Measurements from ENCODE around the gene BEST4.

The BEST4 gene

GRCh38 chr1:44785501-44786137 is 2.4 kb downstream of the BEST4 start:
- WGBS (ENCODE audit: insufficient coverage), result 8% methylated on average over 8 of the region's 11 CpGs
- no peaks in the 10 kb centered on the region for H3K27me3 ChIP-seq (replicated peaks in 2 of 5; ENCODE audit: control insufficient read depth in 4 of 5, insufficient read depth in 5 of 5, low read length in 4 of 5)
- ChIA-PET POLR2A (interaction anchor here (0.6 to 1.9 kb wide), 6 partner anchors 10 to 54 kb away, joined by 3 to 6 read pairs (median 4); partner anchors contain the start of genes BTBD19, DYNLT4 and PLK3), CTCF (interaction anchor here (0.7 to 7.5 kb wide), 11 partner anchors 10 to 516 kb away, joined by 3 to 43 read pairs (median 5); partner anchors contain the start of genes BTBD19, DYNLT4, PLK3 and RNU5D-1)
- H3K9me3 ChIP-seq (ENCODE audit: control extremely low read depth in 1 of 5, control insufficient read depth in 4 of 5, insufficient read depth in 2 of 5, low read depth in 1 of 5, low read length in 4 of 5), result no peaks in the 10 kb centered on the region
- no peak for DNase-seq
- H3K4me3 ChIP-seq (ENCODE audit: control insufficient read depth in 1 of 7, extremely low read depth in 1 of 7, insufficient read depth in 4 of 7, low read depth in 2 of 7, low read length in 6 of 7), result peak overlapping the region in 6 of 7 experiments; percentile 16 to 76 (median 58)
- H3K4me1 ChIP-seq (ENCODE audit: control extremely low read depth in 1 of 4, control insufficient read depth in 4 of 4, insufficient read depth in 4 of 4, low read length in 3 of 4), result peaks cover 8 to 35% (median 30%) of the 10 kb centered on the region in 4 experiments
- peaks cover 7 to 11% (median 8%) of the 10 kb centered on the region in 4 experiments for H3K36me3 ChIP-seq (ENCODE audit: control insufficient read depth in 4 of 4, insufficient read depth in 4 of 4, low read length in 3 of 4)
- H3K27ac ChIP-seq (ENCODE audit: insufficient read depth in 1 of 2, low read depth in 1 of 2, low read length in 2 of 2, poor library complexity in 1 of 2, severe bottlenecking in 2 of 2), result no peak overlapping the region

GRCh38 chr1:44785029-44785380 is 3.0 kb downstream of the BEST4 start:
- Histone ChIP-seq H3K27ac (ENCODE audit: insufficient read depth in 1 of 2, low read depth in 1 of 2, low read length in 2 of 2, poor library complexity in 1 of 2, severe bottlenecking in 2 of 2) (no peak overlapping the region), H3K4me3 (ENCODE audit: control insufficient read depth in 1 of 7, extremely low read depth in 1 of 7, insufficient read depth in 4 of 7, low read depth in 2 of 7, low read length in 6 of 7) (peak overlapping the region in 1 of 7 experiments; percentile 24), H3K36me3 (ENCODE audit: control insufficient read depth in 4 of 4, insufficient read depth in 4 of 4, low read length in 3 of 4) (peaks cover 7 to 16% (median 11%) of the 10 kb centered on the region in 4 experiments), H3K27me3 (replicated peaks in 2 of 5; ENCODE audit: control insufficient read depth in 4 of 5, insufficient read depth in 5 of 5, low read length in 4 of 5) (no peaks in the 10 kb centered on the region), H3K4me1 (ENCODE audit: control extremely low read depth in 1 of 4, control insufficient read depth in 4 of 4, insufficient read depth in 4 of 4, low read length in 3 of 4) (peaks cover 8 to 35% (median 30%) of the 10 kb centered on the region in 4 experiments), H3K9me3 (ENCODE audit: control extremely low read depth in 1 of 5, control insufficient read depth in 4 of 5, insufficient read depth in 2 of 5, low read depth in 1 of 5, low read length in 4 of 5) (no peaks in the 10 kb centered on the region)
- DNase-seq, result no peak
- CTCF ChIA-PET, result interaction anchor here (0.7 to 7.5 kb wide), 10 partner anchors 8 to 517 kb away, joined by 3 to 43 read pairs (median 6); partner anchors contain the start of genes BTBD19, DYNLT4, PLK3 and RNU5D-1
- POLR2A ChIA-PET, result interaction anchor here (0.6 to 1.9 kb wide), 4 partner anchors 9 to 54 kb away, joined by 3 to 6 read pairs (median 4); partner anchors contain the start of genes BTBD19 and DYNLT4
- WGBS (ENCODE audit: insufficient coverage), result 95% methylated on average over 5 of the region's 6 CpGs

GRCh38 chr1:44784094-44785028 is 3.6 kb downstream of the BEST4 start:
- H3K36me3 ChIP-seq (ENCODE audit: control insufficient read depth in 4 of 4, insufficient read depth in 4 of 4, low read length in 3 of 4), result peaks cover 7 to 23% (median 14%) of the 10 kb centered on the region in 4 experiments
- ChIA-PET POLR2A (interaction anchor here (0.6 to 1.2 kb wide), 2 partner anchors 8 to 34 kb away, joined by 3 to 5 read pairs; no protein-coding TSS in a partner anchor), CTCF (interaction anchor here (1.0 to 7.5 kb wide), 9 partner anchors 9 to 54 kb away, joined by 3 to 43 read pairs (median 7); partner anchors contain the start of genes BTBD19, DYNLT4, PLK3 and RNU5D-1)
- peaks cover 8 to 35% (median 30%) of the 10 kb centered on the region in 4 experiments for H3K4me1 ChIP-seq (ENCODE audit: control extremely low read depth in 1 of 4, control insufficient read depth in 4 of 4, insufficient read depth in 4 of 4, low read length in 3 of 4)
- peak in 1 of 3 donors; percentile 42 for DNase-seq
- H3K27ac ChIP-seq (ENCODE audit: insufficient read depth in 1 of 2, low read depth in 1 of 2, low read length in 2 of 2, poor library complexity in 1 of 2, severe bottlenecking in 2 of 2), result no peak overlapping the region
- peak overlapping the region; percentile 11 to 69 (median 23) for H3K4me3 ChIP-seq (ENCODE audit: control insufficient read depth in 1 of 7, extremely low read depth in 1 of 7, insufficient read depth in 4 of 7, low read depth in 2 of 7, low read length in 6 of 7)
- WGBS (ENCODE audit: insufficient coverage), result 13% methylated on average over 67 of the region's 71 CpGs
- H3K27me3 ChIP-seq (replicated peaks in 2 of 5; ENCODE audit: control insufficient read depth in 4 of 5, insufficient read depth in 5 of 5, low read length in 4 of 5), result no peaks in the 10 kb centered on the region
- no peaks in the 10 kb centered on the region for H3K9me3 ChIP-seq (ENCODE audit: control extremely low read depth in 1 of 5, control insufficient read depth in 4 of 5, insufficient read depth in 2 of 5, low read depth in 1 of 5, low read length in 4 of 5)

GRCh38 chr1:44783697-44784093 is 4.3 kb downstream of the BEST4 start:
- Histone ChIP-seq H3K4me3 (ENCODE audit: control insufficient read depth in 1 of 7, extremely low read depth in 1 of 7, insufficient read depth in 4 of 7, low read depth in 2 of 7, low read length in 6 of 7) (peak overlapping the region in 6 of 7 experiments; percentile 11 to 69 (median 30)), H3K27me3 (replicated peaks in 2 of 5; ENCODE audit: control insufficient read depth in 4 of 5, insufficient read depth in 5 of 5, low read length in 4 of 5) (no peaks in the 10 kb centered on the region), H3K36me3 (ENCODE audit: control insufficient read depth in 4 of 4, insufficient read depth in 4 of 4, low read length in 3 of 4) (peaks cover 10 to 29% (median 18%) of the 10 kb centered on the region in 4 experiments), H3K9me3 (ENCODE audit: control extremely low read depth in 1 of 5, control insufficient read depth in 4 of 5, insufficient read depth in 2 of 5, low read depth in 1 of 5, low read length in 4 of 5) (no peaks in the 10 kb centered on the region), H3K27ac (ENCODE audit: insufficient read depth in 1 of 2, low read depth in 1 of 2, low read length in 2 of 2, poor library complexity in 1 of 2, severe bottlenecking in 2 of 2) (no peak overlapping the region), H3K4me1 (ENCODE audit: control extremely low read depth in 1 of 4, control insufficient read depth in 4 of 4, insufficient read depth in 4 of 4, low read length in 3 of 4) (peaks cover 8 to 35% (median 30%) of the 10 kb centered on the region in 4 experiments)
- DNase-seq, result no peak
- CTCF ChIA-PET, result interaction anchor here (1.0 to 2.1 kb wide), 2 partner anchors 9 to 26 kb away, joined by 3 to 9 read pairs; no protein-coding TSS in a partner anchor
- WGBS (ENCODE audit: insufficient coverage), result 73% methylated on average over 5 of the region's 8 CpGs
- POLR2A ChIA-PET, result no interaction called here

GRCh38 chr1:44780583-44781121 is 7.3 kb downstream of the BEST4 start:
- Histone ChIP-seq H3K27me3 (replicated peaks in 2 of 5; ENCODE audit: control insufficient read depth in 4 of 5, insufficient read depth in 5 of 5, low read length in 4 of 5) (no peaks in the 10 kb centered on the region), H3K36me3 (ENCODE audit: control insufficient read depth in 4 of 4, insufficient read depth in 4 of 4, low read length in 3 of 4) (peaks cover 10 to 51% (median 37%) of the 10 kb centered on the region in 4 experiments), H3K27ac (ENCODE audit: insufficient read depth in 1 of 2, low read depth in 1 of 2, low read length in 2 of 2, poor library complexity in 1 of 2, severe bottlenecking in 2 of 2) (no peak overlapping the region), H3K4me1 (ENCODE audit: control extremely low read depth in 1 of 4, control insufficient read depth in 4 of 4, insufficient read depth in 4 of 4, low read length in 3 of 4) (peaks cover 5 to 46% (median 43%) of the 10 kb centered on the region in 4 experiments), H3K9me3 (ENCODE audit: control extremely low read depth in 1 of 5, control insufficient read depth in 4 of 5, insufficient read depth in 2 of 5, low read depth in 1 of 5, low read length in 4 of 5) (no peaks in the 10 kb centered on the region), H3K4me3 (ENCODE audit: control insufficient read depth in 1 of 7, extremely low read depth in 1 of 7, insufficient read depth in 4 of 7, low read depth in 2 of 7, low read length in 6 of 7) (no peak overlapping the region)
- ChIA-PET POLR2A (no interaction called here), CTCF (interaction anchor here (0.7 to 1.4 kb wide), 6 partner anchors 9 to 67 kb away, joined by 3 to 5 read pairs (median 3); no protein-coding TSS in a partner anchor)
- 97% methylated on average over 10 of the region's 14 CpGs for WGBS (ENCODE audit: insufficient coverage)
- no peak for DNase-seq

- peaks cover 0 to 40% (median 38%) of the 10 kb centered on the region in 4 experiments for H3K4me1 ChIP-seq (ENCODE audit: control extremely low read depth in 1 of 4, control insufficient read depth in 4 of 4, insufficient read depth in 4 of 4, low read length in 3 of 4)
- no peaks in the 10 kb centered on the region for H3K27me3 ChIP-seq (replicated peaks in 2 of 5; ENCODE audit: control insufficient read depth in 4 of 5, insufficient read depth in 5 of 5, low read length in 4 of 5)
- ChIA-PET POLR2A (no interaction called here), CTCF (interaction anchor here (1.1 to 1.4 kb wide), 3 partner anchors 9 to 12 kb away, joined by 3 to 5 read pairs (median 3); partner anchors contain the start of gene BEST4)
- peaks cover 10 to 51% (median 37%) of the 10 kb centered on the region in 4 experiments for H3K36me3 ChIP-seq (ENCODE audit: control insufficient read depth in 4 of 4, insufficient read depth in 4 of 4, low read length in 3 of 4)
- no peak for DNase-seq
- H3K27ac ChIP-seq (ENCODE audit: insufficient read depth in 1 of 2, low read depth in 1 of 2, low read length in 2 of 2, poor library complexity in 1 of 2, severe bottlenecking in 2 of 2), result no peak overlapping the region
- no peak overlapping the region for H3K4me3 ChIP-seq (ENCODE audit: control insufficient read depth in 1 of 7, extremely low read depth in 1 of 7, insufficient read depth in 4 of 7, low read depth in 2 of 7, low read length in 6 of 7)
- 96% methylated on average over 5 of the region's 6 CpGs for WGBS (ENCODE audit: insufficient coverage)
- no peaks in the 10 kb centered on the region for H3K9me3 ChIP-seq (ENCODE audit: control extremely low read depth in 1 of 5, control insufficient read depth in 4 of 5, insufficient read depth in 2 of 5, low read depth in 1 of 5, low read length in 4 of 5)
Measured at GRCh38 chr1:44778705-44779576, 9.0 kb downstream of the BEST4 start.
